ENCODE results near the gene DNAH5.

DNA sequence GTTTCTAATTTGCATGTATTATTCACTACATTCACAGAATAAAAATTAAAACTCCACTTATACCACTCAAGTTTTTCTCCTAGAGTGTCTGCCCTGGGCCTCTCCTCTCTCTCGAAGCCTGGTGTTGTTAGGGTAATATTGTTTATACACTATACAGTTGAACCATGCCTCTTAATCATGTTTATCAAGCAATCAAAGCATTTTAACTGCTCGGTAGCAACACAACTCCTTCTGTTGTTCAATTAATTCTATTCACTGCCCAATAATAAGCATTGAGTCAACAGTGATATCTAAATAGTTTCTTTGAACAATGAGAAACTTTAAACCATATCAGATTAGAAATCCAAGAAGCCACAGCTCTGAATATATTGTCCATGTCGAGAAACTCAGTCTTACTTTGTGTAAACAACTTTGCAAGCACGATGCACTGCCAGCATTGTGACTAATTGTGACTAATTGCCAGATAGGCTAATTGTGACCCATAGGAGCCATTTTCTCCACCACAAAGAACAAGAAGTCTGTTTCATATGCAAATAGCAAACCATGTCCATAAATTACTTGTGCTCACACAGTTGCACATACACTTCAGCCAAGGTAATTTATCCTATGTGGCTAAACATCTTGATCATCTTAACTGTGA, at the start of gene DNAH5:
- TF ChIP-seq POLR2A (IDR thresholded peaks at IDR 0.05; ENCODE audit: low read length) (no peak), GATA1 (IDR thresholded peaks at IDR 0.05; ENCODE audit: low read depth, low read length) (no peak)

Measured in erythroblast (primary cell).